K562 (cell line): ENCODE results near the gene SSU72. TPM values are rescaled to one million over a fixed set of nuclear protein-coding genes. Genes with fewer than 3 reads are reported as not detected.
A peak's percentile ranks its signal among the peaks of the same experiment; 100 is the strongest.

Experiments used
- BCOR ChIP-seq: fragments of 450-650 bp; IDR thresholded peaks from 2 replicates; pipeline ENCODE4 v1.6.1; 2016
- CREM ChIP-seq: IDR thresholded peaks from 2 replicates; pipeline ENCODE4 v1.6.1; 2014; ENCODE audit warnings: antibody characterized with exemption, low read depth
- FIP1L1 ChIP-seq: fragments of 200-400 bp; formaldehyde crosslinking; IDR thresholded peaks from 2 replicates; pipeline ENCODE4 v1.6.1; 2018; ENCODE audit warnings: mild to moderate bottlenecking, low read depth, low read length; ENCODE audit not compliant: poor library complexity, severe bottlenecking
- JUND ChIP-seq, 2 experiments: IDR thresholded peaks; 2 replicates in 1 of 2; 3 replicates in 1 of 2; pipeline ENCODE4 v1.6.1; 2011; ENCODE audit warnings: borderline replicate concordance in 2 of 2, low read depth in 2 of 2, low read length in 2 of 2, improper control_type of control experiment in 1 of 2, missing biosample characterization in 1 of 2, missing genetic modification characterization in 1 of 2, missing genetic modification reagents in 1 of 2
- LARP7 ChIP-seq: fragments of 450-650 bp; IDR thresholded peaks from 2 replicates; pipeline ENCODE4 v1.6.1; 2016
- MAFG ChIP-seq: fragments of 450-650 bp; conservative IDR thresholded peaks from 2 replicates; pipeline ENCODE4 v1.6.1; 2016; ENCODE audit warnings: missing genetic modification characterization, missing compliant biosample characterization
- NFXL1 ChIP-seq: fragments of 450-650 bp; formaldehyde crosslinking; IDR thresholded peaks from 2 replicates; pipeline ENCODE4 v1.4.0; 2021; ENCODE audit warnings: mild to moderate bottlenecking
- SRSF1 ChIP-seq: fragments of 200-400 bp; formaldehyde crosslinking; IDR thresholded peaks from 2 replicates; pipeline ENCODE4 v1.6.1; 2017; ENCODE audit warnings: mild to moderate bottlenecking, low read depth, low read length, moderate library complexity
- TBL1XR1 ChIP-seq, 2 experiments: IDR thresholded peaks; 2 replicates each; pipeline ENCODE4 v1.6.1; 2012; ENCODE audit warnings: improper control_type of control experiment in 2 of 2, low read length in 2 of 2, mild to moderate bottlenecking in 1 of 2
- TFAM ChIP-seq: fragments of 250-450 bp; sonication (Bioruptor Pico); conservative IDR thresholded peaks from 2 replicates; pipeline ENCODE4 v1.5.0; 2021; ENCODE audit warnings: mild to moderate bottlenecking, moderate library complexity
- TFAP4 ChIP-seq: sonication (generic); formaldehyde crosslinking; IDR thresholded peaks from 2 replicates; pipeline ENCODE4 v1.8.0; 2022; ENCODE audit warnings: missing genetic modification reagents, mild to moderate bottlenecking, moderate library complexity, borderline replicate concordance
- TRIM28 ChIP-seq: fragments of 450-650 bp; IDR thresholded peaks from 2 replicates; pipeline ENCODE4 v1.6.1; 2017
- ZNF140 ChIP-seq: fragments of 250-450 bp; sonication (Bioruptor Pico); IDR thresholded peaks from 2 replicates; pipeline ENCODE4 v1.8.0; 2021; ENCODE audit warnings: moderate library complexity, mild to moderate bottlenecking, inconsistent platforms
- ZNF232 ChIP-seq: sonication (generic); formaldehyde crosslinking; IDR thresholded peaks from 2 replicates; pipeline ENCODE4 v1.8.0; 2022; ENCODE audit warnings: mild to moderate bottlenecking, missing genetic modification reagents
- ZNF263 ChIP-seq: sonication (generic); formaldehyde crosslinking; IDR thresholded peaks from 2 replicates; pipeline ENCODE4 v1.8.0; 2022; ENCODE audit warnings: mild to moderate bottlenecking, missing genetic modification reagents, borderline replicate concordance
- ZNF274 ChIP-seq: IDR thresholded peaks from 2 replicates; pipeline ENCODE4 v1.6.1; 2011; ENCODE audit warnings: low read depth, mild to moderate bottlenecking, low read length, moderate library complexity, borderline replicate concordance
- ZNF644 ChIP-seq: fragments of 200-800 bp; sonication (Bioruptor generic); IDR thresholded peaks from 2 replicates; pipeline ENCODE4 v1.6.1; 2016; ENCODE audit warnings: low read depth, missing genetic modification characterization, missing compliant biosample characterization
- ZNF695 ChIP-seq: fragments of 450-650 bp; formaldehyde crosslinking; IDR thresholded peaks from 2 replicates; pipeline ENCODE4 v1.4.0; 2020; ENCODE audit warnings: mild to moderate bottlenecking, moderate library complexity
- ZNF699 ChIP-seq: fragments of 250-450 bp; sonication (Bioruptor Pico); IDR thresholded peaks from 2 replicates; pipeline ENCODE4 v1.8.0; 2021; ENCODE audit warnings: mild to moderate bottlenecking, moderate library complexity; ENCODE audit not compliant: insufficient replicate concordance
- ZNF75A ChIP-seq: fragments of 450-650 bp; formaldehyde crosslinking; IDR thresholded peaks from 2 replicates; pipeline ENCODE4 v1.4.0; 2020; ENCODE audit warnings: mild to moderate bottlenecking
- polyA plus RNA-seq, 8 experiments: library from polyadenylated mRNA; depleted of rRNA in 4 of 8; stranded (reverse) in 5 of 8; unstranded in 3 of 8; fragments of >200 nt; fragmentation: Nextera tagmentation in 2 of 8; fragmentation: Illumina TruSeq in 1 of 8; extraction: Ambion mirVana in 2 of 8; extraction: Trizol in 1 of 8; gene quantifications; 2 replicates each; pipeline versions ENCODE4 v1.2.1 to v1.2.3, GENCODE V29; 2011 to 2014; ENCODE audit warnings: inconsistent platforms in 1 of 8, missing spikeins in 1 of 8
- total RNA-seq, 7 experiments: library from RNA; depleted of rRNA in 6 of 7; stranded (reverse); fragments of >200 nt in 6 of 7; fragmentation: Illumina TruSeq in 2 of 7; extraction: Trizol in 2 of 7; gene quantifications; 2 replicates each; pipeline versions ENCODE4 v1.2.1 to v1.2.3, GENCODE V29; 2011 to 2021; ENCODE audit warnings: low replicate concordance in 1 of 7
- TF ChIP-seq, protein P1 (sequence below): sonication (generic); formaldehyde crosslinking; IDR thresholded peaks from 2 replicates; pipeline ENCODE4 v1.8.0; 2022; ENCODE audit warnings: mild to moderate bottlenecking, low read depth, missing genetic modification reagents
- TF ChIP-seq, protein P2 (sequence below): sonication (generic); formaldehyde crosslinking; IDR thresholded peaks from 2 replicates; pipeline ENCODE4 v1.8.1; 2023; ENCODE audit warnings: mild to moderate bottlenecking, missing genetic modification reagents
- TF ChIP-seq, protein P3 (sequence below): sonication (generic); formaldehyde crosslinking; IDR thresholded peaks from 2 replicates; pipeline ENCODE4 v1.9.0; 2022; ENCODE audit warnings: mild to moderate bottlenecking, missing genetic modification reagents

The SSU72 gene
- total and polyA plus RNA-seq, 9 of the 15 experiments (the other 6 are each of a cell fraction or from before 2014, with no cell fraction given) = 70.8 to 201 (median 94.6) TPM

- TF ChIP-seq, protein P1, sequence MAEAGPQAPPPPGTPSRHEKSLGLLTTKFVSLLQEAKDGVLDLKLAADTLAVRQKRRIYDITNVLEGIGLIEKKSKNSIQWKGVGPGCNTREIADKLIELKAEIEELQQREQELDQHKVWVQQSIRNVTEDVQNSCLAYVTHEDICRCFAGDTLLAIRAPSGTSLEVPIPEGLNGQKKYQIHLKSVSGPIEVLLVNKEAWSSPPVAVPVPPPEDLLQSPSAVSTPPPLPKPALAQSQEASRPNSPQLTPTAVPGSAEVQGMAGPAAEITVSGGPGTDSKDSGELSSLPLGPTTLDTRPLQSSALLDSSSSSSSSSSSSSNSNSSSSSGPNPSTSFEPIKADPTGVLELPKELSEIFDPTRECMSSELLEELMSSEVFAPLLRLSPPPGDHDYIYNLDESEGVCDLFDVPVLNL (CRISPR knock-in tag) = no peak
- TF ChIP-seq, protein P2, sequence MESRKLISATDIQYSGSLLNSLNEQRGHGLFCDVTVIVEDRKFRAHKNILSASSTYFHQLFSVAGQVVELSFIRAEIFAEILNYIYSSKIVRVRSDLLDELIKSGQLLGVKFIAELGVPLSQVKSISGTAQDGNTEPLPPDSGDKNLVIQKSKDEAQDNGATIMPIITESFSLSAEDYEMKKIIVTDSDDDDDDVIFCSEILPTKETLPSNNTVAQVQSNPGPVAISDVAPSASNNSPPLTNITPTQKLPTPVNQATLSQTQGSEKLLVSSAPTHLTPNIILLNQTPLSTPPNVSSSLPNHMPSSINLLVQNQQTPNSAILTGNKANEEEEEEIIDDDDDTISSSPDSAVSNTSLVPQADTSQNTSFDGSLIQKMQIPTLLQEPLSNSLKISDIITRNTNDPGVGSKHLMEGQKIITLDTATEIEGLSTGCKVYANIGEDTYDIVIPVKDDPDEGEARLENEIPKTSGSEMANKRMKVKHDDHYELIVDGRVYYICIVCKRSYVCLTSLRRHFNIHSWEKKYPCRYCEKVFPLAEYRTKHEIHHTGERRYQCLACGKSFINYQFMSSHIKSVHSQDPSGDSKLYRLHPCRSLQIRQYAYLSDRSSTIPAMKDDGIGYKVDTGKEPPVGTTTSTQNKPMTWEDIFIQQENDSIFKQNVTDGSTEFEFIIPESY (CRISPR knock-in tag) = 0 out of 2 replicates have a peak, but pooled peaks have one; percentile 33
- no peak for TF ChIP-seq ZNF140 (CRISPR knock-in tag)
- no peak for TF ChIP-seq ZNF644 (tag)
- TF ChIP-seq, protein P3, sequence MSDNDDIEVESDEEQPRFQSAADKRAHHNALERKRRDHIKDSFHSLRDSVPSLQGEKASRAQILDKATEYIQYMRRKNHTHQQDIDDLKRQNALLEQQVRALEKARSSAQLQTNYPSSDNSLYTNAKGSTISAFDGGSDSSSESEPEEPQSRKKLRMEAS (CRISPR knock-in tag) = peak; percentile 50; the same call in 1 of the 2 replicates
- TF ChIP-seq MAFG (tag) = no peak
- peak; percentile 4; the same call in 1 of the 2 replicates for TF ChIP-seq CREM
- TF ChIP-seq SRSF1 = no peak
- no peak for TF ChIP-seq TBL1XR1 (IDR thresholded peaks at IDR 0.05; ENCODE audit: low read length in 2 of 2)
- TF ChIP-seq LARP7 = no peak
- TF ChIP-seq NFXL1 = no peak
- peak; percentile 57 for TF ChIP-seq ZNF263 (CRISPR knock-in tag)
- TF ChIP-seq ZNF699 (CRISPR knock-in tag) = no peak
- no peak for TF ChIP-seq ZNF274
- TF ChIP-seq TRIM28 = no peak
- TF ChIP-seq FIP1L1 = no peak
- no peak for TF ChIP-seq TFAM (CRISPR knock-in tag)
- TF ChIP-seq ZNF695 (CRISPR knock-in tag) = no peak
- no peak for TF ChIP-seq ZNF75A (CRISPR knock-in tag)
- TF ChIP-seq ZNF232 (CRISPR knock-in tag) = no peak
- TF ChIP-seq JUND (IDR thresholded peaks at IDR 0.05; ENCODE audit: borderline replicate concordance, low read depth, low read length) = peak; percentile 93
- peak; percentile 69; the same call in 2 of the 3 replicates for TF ChIP-seq JUND (tag; IDR thresholded peaks at IDR 0.05; ENCODE audit: borderline replicate concordance, low read depth, low read length)
- no peak for TF ChIP-seq BCOR
- peak; percentile 72; the same call in 1 of the 2 replicates for TF ChIP-seq TFAP4 (CRISPR knock-in tag)
These were observed 22.7 kb upstream of the SSU72 start (continued) for GRCh38 chr1:1597275-1597930.
